ENCODE results near the gene NEK9.
"Not testable (repeated sequence)": the region's sequence is repeated elsewhere in the genome, so short reads cannot be mapped to it uniquely, and the experiment has no call there.

The NEK9 gene

GRCh38 chr14:75153295-75153694 is 26.4 kb upstream of the NEK9 start:
- peaks cover 49% of the 10 kb centered on the region for H3K79me2 ChIP-seq (ENCODE audit: control insufficient read depth, low read length)
- H3K4me3 ChIP-seq (ENCODE audit: low read length), result no peak overlapping the region
- H3K4me1 ChIP-seq (ENCODE audit: control insufficient read depth, low read length), result no peaks in the 10 kb centered on the region
- no peaks in the 10 kb centered on the region for H3F3A ChIP-seq (ENCODE audit: control insufficient read depth, insufficient read depth)
- H4K20me1 ChIP-seq (ENCODE audit: control insufficient read depth, insufficient read depth, low read depth, low read length), result no peaks in the 10 kb centered on the region; the same call in 1 of the 2 replicates
- no peak overlapping the region for H3K27ac ChIP-seq (ENCODE audit: low read depth, low read length)
- H3K9me2 ChIP-seq (replicated peaks; ENCODE audit: control insufficient read depth, low read length), result no peaks in the 10 kb centered on the region
- TF ChIP-seq EZH2phosphoT487 (IDR thresholded peaks at IDR 0.05; ENCODE audit: borderline replicate concordance, low read length), result no peak
- TF ChIP-seq, protein P1, sequence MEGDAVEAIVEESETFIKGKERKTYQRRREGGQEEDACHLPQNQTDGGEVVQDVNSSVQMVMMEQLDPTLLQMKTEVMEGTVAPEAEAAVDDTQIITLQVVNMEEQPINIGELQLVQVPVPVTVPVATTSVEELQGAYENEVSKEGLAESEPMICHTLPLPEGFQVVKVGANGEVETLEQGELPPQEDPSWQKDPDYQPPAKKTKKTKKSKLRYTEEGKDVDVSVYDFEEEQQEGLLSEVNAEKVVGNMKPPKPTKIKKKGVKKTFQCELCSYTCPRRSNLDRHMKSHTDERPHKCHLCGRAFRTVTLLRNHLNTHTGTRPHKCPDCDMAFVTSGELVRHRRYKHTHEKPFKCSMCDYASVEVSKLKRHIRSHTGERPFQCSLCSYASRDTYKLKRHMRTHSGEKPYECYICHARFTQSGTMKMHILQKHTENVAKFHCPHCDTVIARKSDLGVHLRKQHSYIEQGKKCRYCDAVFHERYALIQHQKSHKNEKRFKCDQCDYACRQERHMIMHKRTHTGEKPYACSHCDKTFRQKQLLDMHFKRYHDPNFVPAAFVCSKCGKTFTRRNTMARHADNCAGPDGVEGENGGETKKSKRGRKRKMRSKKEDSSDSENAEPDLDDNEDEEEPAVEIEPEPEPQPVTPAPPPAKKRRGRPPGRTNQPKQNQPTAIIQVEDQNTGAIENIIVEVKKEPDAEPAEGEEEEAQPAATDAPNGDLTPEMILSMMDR (IDR thresholded peaks at IDR 0.05; ENCODE audit: low read depth, low read length, poor library complexity, severe bottlenecking), result no peak
- no peak overlapping the region for H3K4me2 ChIP-seq (ENCODE audit: low read length)
- H3K36me3 ChIP-seq (ENCODE audit: control insufficient read depth, low read length), result peaks cover 27% of the 10 kb centered on the region
- H3K9me3 ChIP-seq (ENCODE audit: control insufficient read depth, insufficient read depth, low read length), result no peaks in the 10 kb centered on the region
- H3K27me3 ChIP-seq (ENCODE audit: control insufficient read depth, low read length), result no peaks in the 10 kb centered on the region

- peaks cover 39% of the 10 kb centered on the region for H3K36me3 ChIP-seq (ENCODE audit: control insufficient read depth, low read length)
These were observed 25.0 kb upstream of the NEK9 start for GRCh38 chr14:75151851-75152250.

GRCh38 chr14:75150637-75151036 is 23.8 kb upstream of the NEK9 start:
- not testable (repeated sequence) for H3K4me1 ChIP-seq (ENCODE audit: control insufficient read depth, low read length); H4K20me1 ChIP-seq (ENCODE audit: control insufficient read depth, insufficient read depth, low read depth, low read length); H3K4me3 ChIP-seq (ENCODE audit: low read length); H3K27me3 ChIP-seq (ENCODE audit: control insufficient read depth, low read length); H3K4me2 ChIP-seq (ENCODE audit: low read length); H3K27ac ChIP-seq (ENCODE audit: low read depth, low read length); H3F3A ChIP-seq (ENCODE audit: control insufficient read depth, insufficient read depth); H3K9me3 ChIP-seq (ENCODE audit: control insufficient read depth, insufficient read depth, low read length); H3K9me2 ChIP-seq (replicated peaks; ENCODE audit: control insufficient read depth, low read length)
- Histone ChIP-seq H3K36me3 (ENCODE audit: control insufficient read depth, low read length) (peaks cover 48% of the 10 kb centered on the region), H3K79me2 (ENCODE audit: control insufficient read depth, low read length) (peaks cover 26% of the 10 kb centered on the region)

More at GRCh38 chr14:75151851-75152250, 25.0 kb upstream of the NEK9 start:
- Histone ChIP-seq H3K9me2 (replicated peaks; ENCODE audit: control insufficient read depth, low read length) (no peaks in the 10 kb centered on the region), H3K27me3 (ENCODE audit: control insufficient read depth, low read length) (no peaks in the 10 kb centered on the region), H3F3A (ENCODE audit: control insufficient read depth, insufficient read depth) (no peaks in the 10 kb centered on the region), H3K79me2 (ENCODE audit: control insufficient read depth, low read length) (peaks cover 37% of the 10 kb centered on the region), H3K4me2 (ENCODE audit: low read length) (no peak overlapping the region), H3K4me1 (ENCODE audit: control insufficient read depth, low read length) (no peaks in the 10 kb centered on the region), H3K9me3 (ENCODE audit: control insufficient read depth, insufficient read depth, low read length) (no peaks in the 10 kb centered on the region), H3K4me3 (ENCODE audit: low read length) (no peak overlapping the region), H4K20me1 (ENCODE audit: control insufficient read depth, insufficient read depth, low read depth, low read length) (no peaks in the 10 kb centered on the region; the same call in 1 of the 2 replicates), H3K27ac (ENCODE audit: low read depth, low read length) (no peak overlapping the region)
- TF ChIP-seq EZH2phosphoT487 (IDR thresholded peaks at IDR 0.05; ENCODE audit: borderline replicate concordance, low read length), result no peak
- TF ChIP-seq, protein P1 (IDR thresholded peaks at IDR 0.05; ENCODE audit: low read depth, low read length, poor library complexity, severe bottlenecking), result no peak

DNA sequence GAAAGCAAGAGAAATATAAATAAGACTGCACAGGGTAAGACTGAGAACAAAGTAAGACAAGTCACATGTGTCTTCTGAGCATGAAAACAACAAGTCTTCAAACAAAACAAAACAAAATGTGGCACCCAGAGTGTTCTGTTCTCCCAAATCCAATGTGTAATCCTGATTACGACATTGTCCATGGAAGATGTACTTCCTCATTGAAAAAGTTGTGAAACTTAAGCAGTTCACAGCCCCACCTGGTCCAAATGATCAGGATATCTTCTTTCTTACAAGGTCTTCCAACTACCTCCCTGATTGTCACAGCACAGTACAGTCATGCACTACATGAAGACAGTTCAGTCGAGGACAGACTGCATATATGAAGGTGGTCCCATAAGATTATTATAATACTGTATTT is 23.3 kb upstream of the NEK9 start:
- H4K20me1 ChIP-seq (ENCODE audit: control insufficient read depth, insufficient read depth, low read depth, low read length), result no peaks in the 10 kb centered on the region; the same call in 1 of the 2 replicates
- peaks cover 21% of the 10 kb centered on the region for H3K79me2 ChIP-seq (ENCODE audit: control insufficient read depth, low read length)

More for the DNA sequence above, 23.3 kb upstream of the NEK9 start:
- H3K9me2 ChIP-seq (replicated peaks; ENCODE audit: control insufficient read depth, low read length), result no peaks in the 10 kb centered on the region
- H3K9me3 ChIP-seq (ENCODE audit: control insufficient read depth, insufficient read depth, low read length), result no peaks in the 10 kb centered on the region
- no peak for TF ChIP-seq EZH2phosphoT487 (IDR thresholded peaks at IDR 0.05; ENCODE audit: borderline replicate concordance, low read length)
- TF ChIP-seq, protein P1 (IDR thresholded peaks at IDR 0.05; ENCODE audit: low read depth, low read length, poor library complexity, severe bottlenecking), result no peak
- H3K36me3 ChIP-seq (ENCODE audit: control insufficient read depth, low read length), result peaks cover 48% of the 10 kb centered on the region
- H3K4me3 ChIP-seq (ENCODE audit: low read length), result no peak overlapping the region
- H3K27ac ChIP-seq (ENCODE audit: low read depth, low read length), result no peak overlapping the region
- H3K4me1 ChIP-seq (ENCODE audit: control insufficient read depth, low read length), result no peaks in the 10 kb centered on the region
- no peak overlapping the region for H3K4me2 ChIP-seq (ENCODE audit: low read length)
- H3K27me3 ChIP-seq (ENCODE audit: control insufficient read depth, low read length), result no peaks in the 10 kb centered on the region
- no peaks in the 10 kb centered on the region for H3F3A ChIP-seq (ENCODE audit: control insufficient read depth, insufficient read depth)

Measured in DOHH2 (cell line).